Sigmoid colon (tissue), 7 donors: ENCODE data around the gene ZNF550. TPM values are rescaled to one million over a fixed set of nuclear protein-coding genes. Genes with fewer than 3 reads are reported as not detected.

Experiments
- DNase-seq: peaks from one replicate; pipeline ENCODE4 v3.0.0-alpha.2; 2019
- H3K27ac ChIP-seq, 4 donors: fragments of 200-600 bp; sonication (generic); one replicate each; pipeline ENCODE4 v1.5.1; 2016 to 2019; ENCODE audit warnings: mild to moderate bottlenecking in 1 of 4
- H3K27me3 ChIP-seq, 3 donors: fragments of 200-600 bp; sonication (generic); one replicate each; pipeline ENCODE4 v1.5.1; 2019; ENCODE audit warnings: mild to moderate bottlenecking in 1 of 3
- H3K36me3 ChIP-seq, 4 donors: fragments of 200-600 bp; sonication (generic); one replicate each; pipeline ENCODE4 v1.5.1; 2016 to 2019
- H3K4me1 ChIP-seq, 4 donors: fragments of 200-600 bp; sonication (generic); one replicate each; pipeline ENCODE4 v1.5.1; 2017 to 2019
- H3K4me3 ChIP-seq, 4 donors: fragments of 200-600 bp; sonication (generic); one replicate each; pipeline ENCODE4 v1.5.1; 2017 to 2019; ENCODE audit warnings: mild to moderate bottlenecking in 2 of 4, moderate library complexity in 1 of 4
- H3K9me3 ChIP-seq, 4 donors: fragments of 200-600 bp in 3 of 4; sonication (generic) in 3 of 4; one replicate each; pipeline versions ENCODE4 v1.5.1 to v1.6.1; 2013 to 2019
- EP300 ChIP-seq, 4 donors: sonication (generic); formaldehyde crosslinking; IDR thresholded peaks; one replicate each; pipeline ENCODE4 v1.6.1; 2017; ENCODE audit warnings: antibody characterized with exemption in 4 of 4
- POLR2A ChIP-seq, 2 donors: fragments of 450-650 bp; IDR thresholded peaks; one replicate each; pipeline ENCODE4 v1.6.1; 2016; ENCODE audit warnings: antibody characterized with exemption in 2 of 2, mild to moderate bottlenecking in 2 of 2, moderate library complexity in 2 of 2
- POLR2AphosphoS5 ChIP-seq, 4 donors: sonication (generic); formaldehyde crosslinking; IDR thresholded peaks; one replicate each; pipeline ENCODE4 v1.6.1; 2017; ENCODE audit warnings: antibody characterized with exemption in 4 of 4
- WGBS, 2 donors: extraction: QIAGEN DNeasy Blood & Tissue Kit; methylation state at CpG; one replicate each; pipeline ENCODE4 v1.1.7; 2013; 5-methylcytosine and 5-hydroxymethylcytosine counted together
- intact Hi-C: fragments of 100-400 bp; cut with DNase I; formaldehyde crosslinking; loops from one replicate; pipeline ENCODE4 v1.15.1; 2023
- polyA plus RNA-seq, 3 donors: library from polyadenylated mRNA; stranded (reverse); fragments of 200-250 nt; gene quantifications; one replicate each; pipeline ENCODE4 v1.2.3, GENCODE V29; 2013
- total RNA-seq, 4 donors: library from RNA; depleted of rRNA; stranded (reverse); fragments of >200 nt; gene quantifications; one replicate each; pipeline ENCODE4 v1.1.0, GENCODE V29; 2016
- TF ChIP-seq, protein P1 (sequence below), 4 experiments: fragments of 450-650 bp in 3 of 4; fragments of 200-600 bp in 1 of 4; IDR thresholded peaks; one replicate each; pipeline ENCODE4 v1.5.1; 2016 to 2019; ENCODE audit warnings: antibody characterized with exemption in 4 of 4, mild to moderate bottlenecking in 3 of 4, moderate library complexity in 2 of 4
- donor health status: healthy with polysubstance abuse.
- donor health status: Bipolar disorder and iron deficiency.
- donor health status: healthy.

Gene ZNF550
- total and polyA plus RNA-seq, 7 donors, result 0.92 to 6.6 (median 4.1) TPM

DNA sequence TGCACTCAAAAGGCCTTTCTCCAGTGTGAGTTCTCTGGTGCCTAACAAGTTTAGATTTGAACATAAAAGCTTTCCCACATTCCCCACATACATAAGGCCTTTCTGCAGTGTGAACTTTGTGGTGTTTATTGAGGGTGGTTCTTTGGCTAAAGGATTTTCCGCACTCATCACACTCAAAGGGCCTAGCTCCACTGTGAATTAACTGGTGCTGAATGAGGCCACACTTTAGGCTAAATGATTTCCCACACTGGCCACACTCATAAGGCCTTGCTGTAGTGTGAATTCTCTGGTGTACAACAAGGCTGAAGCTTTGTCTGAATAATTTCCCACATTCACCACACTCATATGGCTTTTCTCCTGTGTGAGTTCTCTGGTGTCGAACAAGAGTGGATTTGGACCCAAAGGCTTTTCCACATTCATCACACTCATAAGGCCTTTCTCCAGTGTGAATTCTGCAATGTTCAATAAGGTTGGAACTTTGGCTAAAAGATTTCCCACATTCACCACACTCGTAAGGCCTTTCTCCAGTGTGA is 12.8 kb upstream of the ZNF550 start:
- no peak for DNase-seq
- WGBS, 2 donors, result 95 to 97% methylated on average over 3 of the region's 3 CpGs
- H3K4me1 ChIP-seq, result peaks cover 0 to under 1% (median 0%) of the 10 kb centered on the region in 4 donors
- peaks cover 62 to 80% (median 68%) of the 10 kb centered on the region in 4 donors for H3K9me3 ChIP-seq
- no peak for TF ChIP-seq POLR2AphosphoS5 (IDR thresholded peaks at IDR 0.05)
- TF ChIP-seq, protein P1, sequence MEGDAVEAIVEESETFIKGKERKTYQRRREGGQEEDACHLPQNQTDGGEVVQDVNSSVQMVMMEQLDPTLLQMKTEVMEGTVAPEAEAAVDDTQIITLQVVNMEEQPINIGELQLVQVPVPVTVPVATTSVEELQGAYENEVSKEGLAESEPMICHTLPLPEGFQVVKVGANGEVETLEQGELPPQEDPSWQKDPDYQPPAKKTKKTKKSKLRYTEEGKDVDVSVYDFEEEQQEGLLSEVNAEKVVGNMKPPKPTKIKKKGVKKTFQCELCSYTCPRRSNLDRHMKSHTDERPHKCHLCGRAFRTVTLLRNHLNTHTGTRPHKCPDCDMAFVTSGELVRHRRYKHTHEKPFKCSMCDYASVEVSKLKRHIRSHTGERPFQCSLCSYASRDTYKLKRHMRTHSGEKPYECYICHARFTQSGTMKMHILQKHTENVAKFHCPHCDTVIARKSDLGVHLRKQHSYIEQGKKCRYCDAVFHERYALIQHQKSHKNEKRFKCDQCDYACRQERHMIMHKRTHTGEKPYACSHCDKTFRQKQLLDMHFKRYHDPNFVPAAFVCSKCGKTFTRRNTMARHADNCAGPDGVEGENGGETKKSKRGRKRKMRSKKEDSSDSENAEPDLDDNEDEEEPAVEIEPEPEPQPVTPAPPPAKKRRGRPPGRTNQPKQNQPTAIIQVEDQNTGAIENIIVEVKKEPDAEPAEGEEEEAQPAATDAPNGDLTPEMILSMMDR (IDR thresholded peaks at IDR 0.05), result no peak
- TF ChIP-seq POLR2A (IDR thresholded peaks at IDR 0.05), result no peak
- no peak for TF ChIP-seq EP300 (IDR thresholded peaks at IDR 0.05)
- H3K4me3 ChIP-seq, result no peak overlapping the region
- H3K27me3 ChIP-seq, result no peaks in the 10 kb centered on the region
- intact Hi-C loops, result no loop called here
- H3K27ac ChIP-seq, result no peak overlapping the region
- H3K36me3 ChIP-seq, result peaks cover 33 to 72% (median 52%) of the 10 kb centered on the region in 4 donors

GRCh38 chr19:57570707-57571106 is 11.0 kb upstream of the ZNF550 start:
- Histone ChIP-seq H3K4me1 (no peaks in the 10 kb centered on the region), H3K4me3 (no peak overlapping the region), H3K36me3 (peaks cover 33 to 56% (median 43%) of the 10 kb centered on the region in 4 donors), H3K9me3 (peaks cover 70 to 96% (median 77%) of the 10 kb centered on the region in 4 donors), H3K27me3 (no peaks in the 10 kb centered on the region), H3K27ac (no peak overlapping the region)
- intact Hi-C loops, result no loop called here
- DNase-seq, result no peak
- TF ChIP-seq, protein P1 (IDR thresholded peaks at IDR 0.05), result no peak
- TF ChIP-seq POLR2A (IDR thresholded peaks at IDR 0.05), result no peak
- TF ChIP-seq POLR2AphosphoS5 (IDR thresholded peaks at IDR 0.05), result no peak
- TF ChIP-seq EP300 (IDR thresholded peaks at IDR 0.05), result no peak

DNA sequence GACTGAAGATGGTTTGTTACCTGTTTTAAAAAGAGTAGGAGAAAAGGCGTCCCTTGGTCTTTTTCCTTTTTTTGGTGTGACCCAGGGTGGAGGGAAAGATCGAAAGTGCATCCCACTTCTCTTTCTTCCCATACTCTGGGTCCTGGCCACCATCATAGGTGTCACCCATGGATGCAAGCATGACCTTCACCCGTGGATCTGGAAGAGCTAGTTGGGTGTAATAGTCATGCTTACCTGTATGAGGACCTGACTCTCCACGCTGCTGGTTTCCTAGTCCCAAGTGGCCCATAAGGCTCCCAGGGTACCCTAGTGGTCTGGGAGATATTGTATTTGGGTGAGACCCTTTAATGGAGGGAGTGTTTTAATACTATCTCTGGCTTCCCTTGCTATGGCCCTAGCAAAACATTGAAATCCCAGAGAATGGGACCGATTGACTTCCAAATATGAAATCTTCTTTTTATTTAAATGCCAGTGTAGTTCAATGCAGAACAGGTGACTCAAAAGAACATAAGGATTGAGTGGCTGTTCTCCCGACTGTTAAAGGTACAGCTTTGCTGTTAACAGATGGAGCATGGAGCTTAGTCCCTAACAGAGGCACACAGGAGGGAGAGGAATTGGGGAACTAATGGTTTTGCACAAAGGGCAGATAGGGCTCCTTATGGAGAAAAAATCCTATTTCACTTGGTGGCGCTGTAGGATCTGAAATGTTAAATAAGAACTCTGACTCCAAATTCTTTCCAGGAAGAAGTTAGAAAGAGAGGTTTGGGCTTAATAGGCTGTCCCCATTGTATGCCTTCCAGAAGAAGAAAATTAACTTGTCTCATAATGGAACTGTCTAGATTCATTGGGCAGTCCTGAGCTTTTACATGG is 7.0 kb upstream of the ZNF550 start:
- intact Hi-C loops, result no loop called here
- no peaks in the 10 kb centered on the region for H3K27me3 ChIP-seq
- no peaks in the 10 kb centered on the region for H3K4me1 ChIP-seq
- DNase-seq, result no peak
- no peak overlapping the region for H3K4me3 ChIP-seq
- TF ChIP-seq POLR2AphosphoS5 (IDR thresholded peaks at IDR 0.05), result no peak
- no peak for TF ChIP-seq EP300 (IDR thresholded peaks at IDR 0.05)
- TF ChIP-seq, protein P1 (IDR thresholded peaks at IDR 0.05), result no peak
- no peak for TF ChIP-seq POLR2A (IDR thresholded peaks at IDR 0.05)
- peaks cover 34 to 71% (median 48%) of the 10 kb centered on the region in 4 donors for H3K9me3 ChIP-seq
- WGBS, 2 donors, result 61 to 63% methylated on average over 7 of the region's 7 CpGs
- no peak overlapping the region for H3K27ac ChIP-seq
- H3K36me3 ChIP-seq, result peaks cover 0 to 16% (median 2%) of the 10 kb centered on the region in 4 donors

DNA sequence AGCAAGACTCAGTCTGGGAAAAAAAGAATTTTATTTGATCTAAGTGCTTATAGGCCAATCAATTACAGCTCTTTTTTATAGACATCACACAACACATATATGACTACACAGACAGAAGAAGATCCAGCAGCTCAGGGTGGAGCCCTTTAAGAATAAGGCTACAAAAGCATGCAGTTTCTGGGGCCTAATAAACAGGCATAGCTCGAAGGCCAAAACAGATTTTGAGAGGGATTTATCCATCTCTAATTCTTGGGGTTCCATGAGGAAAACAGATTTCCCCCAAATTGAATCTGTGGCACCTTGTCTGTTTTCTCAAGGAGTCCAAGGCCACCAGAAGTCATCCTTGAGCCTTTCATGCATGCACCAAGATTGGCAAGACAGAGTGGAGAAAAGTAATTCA is 3.9 kb upstream of the ZNF550 start:
- no peak for DNase-seq
- Histone ChIP-seq H3K27ac (no peak overlapping the region), H3K27me3 (no peaks in the 10 kb centered on the region), H3K9me3 (peaks cover 15 to 43% (median 34%) of the 10 kb centered on the region in 4 donors), H3K4me3 (no peak overlapping the region), H3K36me3 (no peaks in the 10 kb centered on the region), H3K4me1 (peaks cover 0 to 14% (median 10%) of the 10 kb centered on the region in 4 donors)
- intact Hi-C loops, result no loop called here
- TF ChIP-seq POLR2A (IDR thresholded peaks at IDR 0.05) (no peak), EP300 (IDR thresholded peaks at IDR 0.05) (no peak), POLR2AphosphoS5 (IDR thresholded peaks at IDR 0.05) (no peak)
- TF ChIP-seq, protein P1 (IDR thresholded peaks at IDR 0.05), result no peak
- 54 to 67% methylated on average over 1 of the region's 1 CpG for WGBS, 2 donors
